SU-DHL-6 (cell line): ENCODE measurements around the gene DENND1B.
"Not testable (repeated sequence)": the region's sequence is repeated elsewhere in the genome, so short reads cannot be mapped to it uniquely, and the experiment has no call there.

Experiments used
- EZH2phosphoT487 ChIP-seq: fragments of 200-600 bp; sonication (generic), shearing (Covaris generic); conservative IDR thresholded peaks from 2 replicates; pipeline ENCODE4 v1.6.1; 2018; ENCODE audit warnings: mild to moderate bottlenecking, antibody characterized with exemption, low read length, moderate library complexity, mixed read lengths
- TF ChIP-seq, protein P1 (sequence below): fragments of 200-600 bp; sonication (generic); IDR thresholded peaks from one replicate; pipeline ENCODE4 v1.5.1; 2017; ENCODE audit warnings: antibody characterized with exemption, mild to moderate bottlenecking, low read length, moderate library complexity; ENCODE audit not compliant: insufficient read depth, poor library complexity, severe bottlenecking

DNA sequence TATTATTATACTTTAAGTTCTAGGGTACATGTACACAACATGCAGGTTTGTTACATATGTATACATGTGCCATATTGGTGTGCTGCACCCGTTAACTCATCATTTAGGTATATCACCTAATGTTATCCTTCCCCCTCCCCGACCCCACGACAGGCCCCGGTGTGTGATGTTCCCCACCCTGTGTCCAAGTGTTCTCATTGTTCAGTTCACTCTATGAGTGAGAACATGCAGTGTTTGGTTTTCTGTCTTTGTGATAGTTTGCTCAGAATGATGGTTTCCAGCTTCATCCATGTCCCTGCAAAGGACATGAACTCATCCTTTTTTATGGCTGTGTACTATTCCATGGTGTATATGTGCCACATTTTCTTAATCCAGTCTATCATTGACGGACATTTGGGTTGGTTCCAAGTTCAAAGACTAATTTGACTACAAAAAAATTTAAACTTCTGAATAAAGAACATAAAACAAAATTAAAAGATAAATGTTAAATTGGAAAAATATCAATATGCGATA lies 22.6 kb downstream of the DENND1B start:
- TF ChIP-seq, protein P1, sequence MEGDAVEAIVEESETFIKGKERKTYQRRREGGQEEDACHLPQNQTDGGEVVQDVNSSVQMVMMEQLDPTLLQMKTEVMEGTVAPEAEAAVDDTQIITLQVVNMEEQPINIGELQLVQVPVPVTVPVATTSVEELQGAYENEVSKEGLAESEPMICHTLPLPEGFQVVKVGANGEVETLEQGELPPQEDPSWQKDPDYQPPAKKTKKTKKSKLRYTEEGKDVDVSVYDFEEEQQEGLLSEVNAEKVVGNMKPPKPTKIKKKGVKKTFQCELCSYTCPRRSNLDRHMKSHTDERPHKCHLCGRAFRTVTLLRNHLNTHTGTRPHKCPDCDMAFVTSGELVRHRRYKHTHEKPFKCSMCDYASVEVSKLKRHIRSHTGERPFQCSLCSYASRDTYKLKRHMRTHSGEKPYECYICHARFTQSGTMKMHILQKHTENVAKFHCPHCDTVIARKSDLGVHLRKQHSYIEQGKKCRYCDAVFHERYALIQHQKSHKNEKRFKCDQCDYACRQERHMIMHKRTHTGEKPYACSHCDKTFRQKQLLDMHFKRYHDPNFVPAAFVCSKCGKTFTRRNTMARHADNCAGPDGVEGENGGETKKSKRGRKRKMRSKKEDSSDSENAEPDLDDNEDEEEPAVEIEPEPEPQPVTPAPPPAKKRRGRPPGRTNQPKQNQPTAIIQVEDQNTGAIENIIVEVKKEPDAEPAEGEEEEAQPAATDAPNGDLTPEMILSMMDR, result not testable (repeated sequence)
- TF ChIP-seq EZH2phosphoT487, result not testable (repeated sequence)
